Testis (tissue), 2 donors: ENCODE data around the gene EIF4E.

ENCODE experiments used
- CTCF ChIP-seq, 3 experiments: fragments of 450-650 bp in 2 of 3; fragments of 200-600 bp in 1 of 3; sonication (generic) in 1 of 3; IDR thresholded peaks; one replicate each; pipeline ENCODE4 v1.5.1; 2016 to 2019; ENCODE audit warnings: antibody characterized with exemption in 3 of 3, mild to moderate bottlenecking in 2 of 3, moderate library complexity in 1 of 3
- POLR2A ChIP-seq: fragments of 450-650 bp; IDR thresholded peaks from one replicate; pipeline ENCODE4 v1.6.1; 2017; ENCODE audit warnings: antibody characterized with exemption, mild to moderate bottlenecking, moderate library complexity

- TF ChIP-seq CTCF (IDR thresholded peaks at IDR 0.05) (no peak), POLR2A (no peak)
These were observed 95.5 kb downstream of the EIF4E start for GRCh38 chr4:98833384-98833783.
